GM12878 (cell line): Measurements from ENCODE around the gene PHPT1. TPM values are rescaled to one million over a fixed set of nuclear protein-coding genes. Genes with fewer than 3 reads are reported as not detected.

Experiments
- BCL3 ChIP-seq: IDR thresholded peaks from 2 replicates; pipeline ENCODE4 v1.6.1; 2011; ENCODE audit warnings: borderline replicate concordance, low read depth, mild to moderate bottlenecking, moderate library complexity, low read length; ENCODE audit not compliant: insufficient read depth, poor library complexity, severe bottlenecking
- EZH2 ChIP-seq: IDR thresholded peaks from 2 replicates; pipeline ENCODE4 v1.6.1; 2012; ENCODE audit warnings: low read depth, mild to moderate bottlenecking, control low read depth, inconsistent platforms, low read length, borderline replicate concordance; ENCODE audit not compliant: control insufficient read depth
- HDGF ChIP-seq: fragments of 450-650 bp; IDR thresholded peaks from 2 replicates; pipeline ENCODE4 v1.6.1; 2016; ENCODE audit warnings: antibody characterized with exemption
- IKZF1 ChIP-seq: fragments of 450-650 bp; conservative IDR thresholded peaks from 2 replicates; pipeline ENCODE4 v1.6.1; 2017; ENCODE audit warnings: antibody characterized with exemption, mild to moderate bottlenecking
- KLF5 ChIP-seq: fragments of 450-650 bp; IDR thresholded peaks from 2 replicates; pipeline ENCODE4 v1.6.1; 2014; ENCODE audit warnings: mild to moderate bottlenecking; ENCODE audit not compliant: partially characterized antibody
- MTA2 ChIP-seq: fragments of 450-650 bp; IDR thresholded peaks from 2 replicates; pipeline ENCODE4 v1.6.1; 2016; ENCODE audit warnings: low read depth, mild to moderate bottlenecking, moderate library complexity
- NFYA ChIP-seq: IDR thresholded peaks from 2 replicates; pipeline ENCODE4 v1.6.1; 2011; ENCODE audit warnings: low read depth, mild to moderate bottlenecking, low read length, improper control_type of control experiment, borderline replicate concordance
- NFYB ChIP-seq: IDR thresholded peaks from 2 replicates; pipeline ENCODE4 v1.6.1; 2011; ENCODE audit warnings: low read depth, mild to moderate bottlenecking, low read length, improper control_type of control experiment, moderate library complexity; ENCODE audit not compliant: insufficient read depth
- NR2C2 ChIP-seq: IDR thresholded peaks from 2 replicates; pipeline ENCODE4 v1.6.1; 2011; ENCODE audit warnings: borderline replicate concordance, low read depth; ENCODE audit not compliant: control insufficient read depth, insufficient read length
- PAX5 ChIP-seq: IDR thresholded peaks from 2 replicates; pipeline ENCODE4 v1.6.1; 2011; ENCODE audit warnings: low read depth, low read length, borderline replicate concordance
- RB1 ChIP-seq: fragments of 450-650 bp; formaldehyde crosslinking; IDR thresholded peaks from 2 replicates; pipeline ENCODE4 v1.6.1; 2017; ENCODE audit warnings: mild to moderate bottlenecking, borderline replicate concordance
- SMAD1 ChIP-seq: fragments of 450-650 bp; IDR thresholded peaks from 2 replicates; pipeline ENCODE4 v1.6.1; 2018; ENCODE audit warnings: mild to moderate bottlenecking, low read depth; ENCODE audit not compliant: partially characterized antibody
- TBL1XR1 ChIP-seq: IDR thresholded peaks from 2 replicates; pipeline ENCODE4 v1.6.1; 2012; ENCODE audit warnings: low read depth, low read length, improper control_type of control experiment
- ZNF207 ChIP-seq: fragments of 450-650 bp; IDR thresholded peaks from 2 replicates; pipeline ENCODE4 v1.6.1; 2014; ENCODE audit warnings: antibody characterized with exemption, mild to moderate bottlenecking, borderline replicate concordance
- ZNF622 ChIP-seq: fragments of 450-650 bp; IDR thresholded peaks from 2 replicates; pipeline ENCODE4 v1.6.1; 2017; ENCODE audit warnings: mild to moderate bottlenecking, inconsistent platforms
- ZSCAN29 ChIP-seq: fragments of 450-650 bp; IDR thresholded peaks from 2 replicates; pipeline ENCODE4 v1.6.1; 2017; ENCODE audit warnings: mild to moderate bottlenecking, moderate library complexity
- polyA plus RNA-seq, 11 experiments: library from polyadenylated mRNA; depleted of rRNA in 4 of 11; unstranded in 6 of 11; stranded (reverse) in 5 of 11; fragments of >200 nt; fragmentation: Nextera tagmentation in 4 of 11; fragmentation: Illumina TruSeq in 1 of 11; extraction: Ambion mirVana in 4 of 11; extraction: Trizol in 1 of 11; gene quantifications; 1 replicate in 1 of 11; 2 replicates in 10 of 11; pipeline versions ENCODE4 v1.2.1 to v1.2.3, GENCODE V29; 2011 to 2016; ENCODE audit warnings: inconsistent platforms in 2 of 11, missing spikeins in 2 of 11, low read depth in 1 of 11
- total RNA-seq, 4 experiments: library from RNA; depleted of rRNA in 3 of 4; stranded (reverse); fragments of >200 nt in 3 of 4; fragmentation: Illumina TruSeq in 1 of 4; extraction: Trizol in 1 of 4; gene quantifications; 2 replicates each; pipeline versions ENCODE4 v1.2.1 to v1.2.3, GENCODE V29; 2013 to 2021
- TF ChIP-seq, protein P1 (sequence below): IDR thresholded peaks from 2 replicates; pipeline ENCODE4 v1.6.1; 2011; ENCODE audit warnings: mild to moderate bottlenecking, low read depth, low read length, moderate library complexity; ENCODE audit not compliant: insufficient replicate concordance
- TF ChIP-seq, protein P2 (sequence below): fragments of 450-650 bp; IDR thresholded peaks from 2 replicates; pipeline ENCODE4 v1.6.1; 2018; ENCODE audit warnings: borderline replicate concordance, mild to moderate bottlenecking; ENCODE audit not compliant: partially characterized antibody
- TF ChIP-seq, protein P3 (sequence below): fragments of 450-650 bp; IDR thresholded peaks from 2 replicates; pipeline ENCODE4 v1.6.1; 2017; ENCODE audit warnings: mild to moderate bottlenecking, low read depth, inconsistent platforms; ENCODE audit not compliant: poor library complexity, severe bottlenecking
- TF ChIP-seq, protein P4 (sequence below): fragments of 450-650 bp; IDR thresholded peaks from 2 replicates; pipeline ENCODE4 v1.6.1; 2016; ENCODE audit warnings: mild to moderate bottlenecking

PHPT1 gene
- total and polyA plus RNA-seq, 10 of the 15 experiments (the other 5 are each of a cell fraction or from before 2014, with no cell fraction given): 56.2 to 323 (median 140) TPM

DNA sequence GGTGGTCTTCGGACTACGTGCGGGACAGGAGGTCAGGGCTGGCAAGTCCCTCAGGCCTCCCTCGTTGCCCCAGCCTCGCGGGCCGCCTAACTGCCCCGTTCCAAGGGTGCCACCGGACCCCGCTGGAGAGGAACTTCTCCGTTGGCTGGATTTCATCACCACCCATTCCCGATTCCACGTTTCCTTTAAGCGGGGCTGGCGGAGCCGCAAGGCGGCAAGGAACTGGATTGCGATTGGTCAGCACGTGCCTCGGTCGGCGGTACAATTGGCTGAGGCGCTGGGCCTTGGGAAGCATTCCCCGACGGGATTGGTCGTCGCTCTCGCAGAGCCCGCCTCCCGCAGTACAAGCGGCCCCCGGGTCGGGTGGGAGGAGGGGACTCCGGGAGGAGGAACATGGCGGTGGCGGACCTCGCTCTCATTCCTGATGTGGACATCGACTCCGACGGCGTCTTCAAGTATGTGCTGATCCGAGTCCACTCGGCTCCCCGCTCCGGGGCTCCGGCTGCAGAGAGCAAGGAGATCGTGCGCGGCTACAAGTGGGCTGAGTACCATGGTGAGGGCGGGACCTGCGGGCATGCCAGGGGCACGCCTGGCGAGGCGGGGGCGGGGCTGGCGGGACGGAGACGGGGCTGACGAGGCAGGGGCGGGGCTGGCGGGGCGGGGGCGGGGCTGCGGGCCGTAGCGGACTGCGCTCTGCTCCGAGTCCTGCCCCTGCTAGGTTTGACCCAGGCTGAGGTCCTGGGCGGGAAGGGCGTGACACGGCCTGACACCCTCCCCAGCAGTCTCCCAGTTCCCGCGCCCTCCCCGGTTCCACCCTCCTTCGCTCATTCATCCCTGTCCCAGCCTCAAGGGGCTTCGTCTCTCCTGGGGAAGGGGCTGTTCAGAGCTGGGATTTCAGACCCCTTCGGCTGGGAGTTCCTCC, at the start of gene PHPT1 (continued):
- TF ChIP-seq HDGF (peak; percentile 78), NR2C2 (no peak), BCL3 (peak; percentile 14), SMAD1 (peak; percentile 25), NFYA (peak; percentile 91), TBL1XR1 (no peak), MTA2 (0 out of 2 replicates have a peak, but pooled peaks have one; percentile 16), EZH2 (no peak), KLF5 (peak; percentile 82), ZNF207 (peak; percentile 86; the same call in 1 of the 2 replicates), NFYB (peak; percentile 96), PAX5 (0 out of 2 replicates have a peak, but pooled peaks have one; percentile 10), ZNF622 (no peak), RB1 (peak; percentile 85; the same call in 1 of the 2 replicates), ZSCAN29 (no peak), IKZF1 (peak; percentile 85)
- TF ChIP-seq, protein P1, sequence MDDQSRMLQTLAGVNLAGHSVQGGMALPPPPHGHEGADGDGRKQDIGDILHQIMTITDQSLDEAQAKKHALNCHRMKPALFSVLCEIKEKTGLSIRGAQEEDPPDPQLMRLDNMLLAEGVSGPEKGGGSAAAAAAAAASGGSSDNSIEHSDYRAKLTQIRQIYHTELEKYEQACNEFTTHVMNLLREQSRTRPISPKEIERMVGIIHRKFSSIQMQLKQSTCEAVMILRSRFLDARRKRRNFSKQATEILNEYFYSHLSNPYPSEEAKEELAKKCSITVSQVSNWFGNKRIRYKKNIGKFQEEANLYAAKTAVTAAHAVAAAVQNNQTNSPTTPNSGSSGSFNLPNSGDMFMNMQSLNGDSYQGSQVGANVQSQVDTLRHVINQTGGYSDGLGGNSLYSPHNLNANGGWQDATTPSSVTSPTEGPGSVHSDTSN: peak; percentile 7
- TF ChIP-seq, protein P2, sequence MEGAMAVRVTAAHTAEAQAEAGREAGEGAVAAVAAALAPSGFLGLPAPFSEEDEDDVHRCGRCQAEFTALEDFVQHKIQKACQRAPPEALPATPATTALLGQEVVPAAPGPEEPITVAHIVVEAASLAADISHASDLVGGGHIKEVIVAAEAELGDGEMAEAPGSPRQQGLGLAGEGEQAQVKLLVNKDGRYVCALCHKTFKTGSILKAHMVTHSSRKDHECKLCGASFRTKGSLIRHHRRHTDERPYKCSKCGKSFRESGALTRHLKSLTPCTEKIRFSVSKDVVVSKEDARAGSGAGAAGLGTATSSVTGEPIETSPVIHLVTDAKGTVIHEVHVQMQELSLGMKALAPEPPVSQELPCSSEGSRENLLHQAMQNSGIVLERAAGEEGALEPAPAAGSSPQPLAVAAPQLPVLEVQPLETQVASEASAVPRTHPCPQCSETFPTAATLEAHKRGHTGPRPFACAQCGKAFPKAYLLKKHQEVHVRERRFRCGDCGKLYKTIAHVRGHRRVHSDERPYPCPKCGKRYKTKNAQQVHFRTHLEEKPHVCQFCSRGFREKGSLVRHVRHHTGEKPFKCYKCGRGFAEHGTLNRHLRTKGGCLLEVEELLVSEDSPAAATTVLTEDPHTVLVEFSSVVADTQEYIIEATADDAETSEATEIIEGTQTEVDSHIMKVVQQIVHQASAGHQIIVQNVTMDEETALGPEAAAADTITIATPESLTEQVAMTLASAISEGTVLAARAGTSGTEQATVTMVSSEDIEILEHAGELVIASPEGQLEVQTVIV: peak; percentile 73
- TF ChIP-seq, protein P3, sequence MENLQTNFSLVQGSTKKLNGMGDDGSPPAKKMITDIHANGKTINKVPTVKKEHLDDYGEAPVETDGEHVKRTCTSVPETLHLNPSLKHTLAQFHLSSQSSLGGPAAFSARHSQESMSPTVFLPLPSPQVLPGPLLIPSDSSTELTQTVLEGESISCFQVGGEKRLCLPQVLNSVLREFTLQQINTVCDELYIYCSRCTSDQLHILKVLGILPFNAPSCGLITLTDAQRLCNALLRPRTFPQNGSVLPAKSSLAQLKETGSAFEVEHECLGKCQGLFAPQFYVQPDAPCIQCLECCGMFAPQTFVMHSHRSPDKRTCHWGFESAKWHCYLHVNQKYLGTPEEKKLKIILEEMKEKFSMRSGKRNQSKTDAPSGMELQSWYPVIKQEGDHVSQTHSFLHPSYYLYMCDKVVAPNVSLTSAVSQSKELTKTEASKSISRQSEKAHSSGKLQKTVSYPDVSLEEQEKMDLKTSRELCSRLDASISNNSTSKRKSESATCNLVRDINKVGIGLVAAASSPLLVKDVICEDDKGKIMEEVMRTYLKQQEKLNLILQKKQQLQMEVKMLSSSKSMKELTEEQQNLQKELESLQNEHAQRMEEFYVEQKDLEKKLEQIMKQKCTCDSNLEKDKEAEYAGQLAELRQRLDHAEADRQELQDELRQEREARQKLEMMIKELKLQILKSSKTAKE: peak; percentile 58
- TF ChIP-seq, protein P4, sequence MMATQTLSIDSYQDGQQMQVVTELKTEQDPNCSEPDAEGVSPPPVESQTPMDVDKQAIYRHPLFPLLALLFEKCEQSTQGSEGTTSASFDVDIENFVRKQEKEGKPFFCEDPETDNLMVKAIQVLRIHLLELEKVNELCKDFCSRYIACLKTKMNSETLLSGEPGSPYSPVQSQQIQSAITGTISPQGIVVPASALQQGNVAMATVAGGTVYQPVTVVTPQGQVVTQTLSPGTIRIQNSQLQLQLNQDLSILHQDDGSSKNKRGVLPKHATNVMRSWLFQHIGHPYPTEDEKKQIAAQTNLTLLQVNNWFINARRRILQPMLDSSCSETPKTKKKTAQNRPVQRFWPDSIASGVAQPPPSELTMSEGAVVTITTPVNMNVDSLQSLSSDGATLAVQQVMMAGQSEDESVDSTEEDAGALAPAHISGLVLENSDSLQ: peak; percentile 63
